ENCODE data around the gene CACNA1A.

- TF ChIP-seq, protein P1, sequence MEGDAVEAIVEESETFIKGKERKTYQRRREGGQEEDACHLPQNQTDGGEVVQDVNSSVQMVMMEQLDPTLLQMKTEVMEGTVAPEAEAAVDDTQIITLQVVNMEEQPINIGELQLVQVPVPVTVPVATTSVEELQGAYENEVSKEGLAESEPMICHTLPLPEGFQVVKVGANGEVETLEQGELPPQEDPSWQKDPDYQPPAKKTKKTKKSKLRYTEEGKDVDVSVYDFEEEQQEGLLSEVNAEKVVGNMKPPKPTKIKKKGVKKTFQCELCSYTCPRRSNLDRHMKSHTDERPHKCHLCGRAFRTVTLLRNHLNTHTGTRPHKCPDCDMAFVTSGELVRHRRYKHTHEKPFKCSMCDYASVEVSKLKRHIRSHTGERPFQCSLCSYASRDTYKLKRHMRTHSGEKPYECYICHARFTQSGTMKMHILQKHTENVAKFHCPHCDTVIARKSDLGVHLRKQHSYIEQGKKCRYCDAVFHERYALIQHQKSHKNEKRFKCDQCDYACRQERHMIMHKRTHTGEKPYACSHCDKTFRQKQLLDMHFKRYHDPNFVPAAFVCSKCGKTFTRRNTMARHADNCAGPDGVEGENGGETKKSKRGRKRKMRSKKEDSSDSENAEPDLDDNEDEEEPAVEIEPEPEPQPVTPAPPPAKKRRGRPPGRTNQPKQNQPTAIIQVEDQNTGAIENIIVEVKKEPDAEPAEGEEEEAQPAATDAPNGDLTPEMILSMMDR (IDR thresholded peaks at IDR 0.05; ENCODE audit: insufficient read depth, low read length), result no peak
- TF ChIP-seq POLR2AphosphoS5 (IDR thresholded peaks at IDR 0.05; ENCODE audit: low read depth) (no peak), SPI1 (IDR thresholded peaks at IDR 0.05; ENCODE audit: borderline replicate concordance, low read depth) (no peak), GABPA (IDR thresholded peaks at IDR 0.05; ENCODE audit: low read depth) (no peak)
- TF ChIP-seq, protein P2, sequence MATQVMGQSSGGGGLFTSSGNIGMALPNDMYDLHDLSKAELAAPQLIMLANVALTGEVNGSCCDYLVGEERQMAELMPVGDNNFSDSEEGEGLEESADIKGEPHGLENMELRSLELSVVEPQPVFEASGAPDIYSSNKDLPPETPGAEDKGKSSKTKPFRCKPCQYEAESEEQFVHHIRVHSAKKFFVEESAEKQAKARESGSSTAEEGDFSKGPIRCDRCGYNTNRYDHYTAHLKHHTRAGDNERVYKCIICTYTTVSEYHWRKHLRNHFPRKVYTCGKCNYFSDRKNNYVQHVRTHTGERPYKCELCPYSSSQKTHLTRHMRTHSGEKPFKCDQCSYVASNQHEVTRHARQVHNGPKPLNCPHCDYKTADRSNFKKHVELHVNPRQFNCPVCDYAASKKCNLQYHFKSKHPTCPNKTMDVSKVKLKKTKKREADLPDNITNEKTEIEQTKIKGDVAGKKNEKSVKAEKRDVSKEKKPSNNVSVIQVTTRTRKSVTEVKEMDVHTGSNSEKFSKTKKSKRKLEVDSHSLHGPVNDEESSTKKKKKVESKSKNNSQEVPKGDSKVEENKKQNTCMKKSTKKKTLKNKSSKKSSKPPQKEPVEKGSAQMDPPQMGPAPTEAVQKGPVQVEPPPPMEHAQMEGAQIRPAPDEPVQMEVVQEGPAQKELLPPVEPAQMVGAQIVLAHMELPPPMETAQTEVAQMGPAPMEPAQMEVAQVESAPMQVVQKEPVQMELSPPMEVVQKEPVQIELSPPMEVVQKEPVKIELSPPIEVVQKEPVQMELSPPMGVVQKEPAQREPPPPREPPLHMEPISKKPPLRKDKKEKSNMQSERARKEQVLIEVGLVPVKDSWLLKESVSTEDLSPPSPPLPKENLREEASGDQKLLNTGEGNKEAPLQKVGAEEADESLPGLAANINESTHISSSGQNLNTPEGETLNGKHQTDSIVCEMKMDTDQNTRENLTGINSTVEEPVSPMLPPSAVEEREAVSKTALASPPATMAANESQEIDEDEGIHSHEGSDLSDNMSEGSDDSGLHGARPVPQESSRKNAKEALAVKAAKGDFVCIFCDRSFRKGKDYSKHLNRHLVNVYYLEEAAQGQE (IDR thresholded peaks at IDR 0.05; ENCODE audit: insufficient replicate concordance, low read depth), result no peak
Measured at GRCh38 chr19:13209484-13210338, 296.6 kb downstream of the CACNA1A start.
